Fibroblast of peridontal ligament (primary cell): Measurements from ENCODE around the gene HOTAIR.

Experiments used
- DNase-seq: peaks from one replicate; pipeline ENCODE4 v3.0.0-alpha.2; 2010; ENCODE audit errors: extremely low read depth

Gene HOTAIR

DNA sequence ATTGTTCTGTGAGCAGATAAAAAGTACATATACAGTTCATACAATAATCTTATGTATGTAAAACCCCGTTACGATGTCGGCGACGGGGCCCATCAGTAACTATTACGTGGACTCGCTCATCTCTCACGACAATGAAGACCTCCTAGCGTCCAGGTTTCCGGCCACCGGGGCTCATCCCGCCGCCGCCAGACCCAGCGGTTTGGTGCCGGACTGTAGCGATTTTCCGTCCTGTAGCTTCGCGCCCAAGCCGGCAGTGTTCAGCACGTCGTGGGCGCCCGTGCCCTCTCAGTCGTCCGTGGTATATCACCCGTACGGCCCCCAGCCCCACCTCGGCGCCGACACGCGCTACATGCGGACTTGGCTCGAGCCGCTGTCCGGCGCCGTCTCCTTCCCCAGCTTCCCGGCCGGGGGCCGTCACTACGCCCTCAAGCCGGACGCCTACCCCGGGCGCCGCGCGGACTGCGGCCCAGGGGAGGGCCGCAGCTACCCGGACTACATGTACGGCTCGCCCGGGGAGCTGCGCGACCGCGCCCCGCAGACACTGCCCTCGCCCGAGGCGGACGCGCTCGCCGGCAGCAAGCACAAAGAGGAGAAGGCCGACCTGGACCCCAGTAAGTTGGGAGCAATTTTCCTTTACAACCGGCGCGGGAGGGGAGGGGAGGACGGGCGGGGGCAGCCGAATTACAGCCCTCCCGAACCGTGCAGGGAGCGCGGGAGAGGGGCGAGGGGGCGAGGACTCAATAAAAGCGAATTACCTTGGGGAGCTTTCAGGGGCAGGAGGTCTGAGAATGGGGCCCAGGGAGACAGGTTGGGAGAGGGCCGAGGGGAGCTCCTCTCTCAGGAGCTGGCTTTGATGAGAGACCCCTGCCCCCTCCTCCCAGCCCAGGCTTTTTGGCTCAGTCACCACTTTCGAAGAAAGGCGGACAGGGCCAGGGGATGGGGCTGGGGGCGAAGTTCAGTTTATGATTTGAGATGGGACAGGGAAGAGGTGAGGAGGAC lies 25.7 kb upstream of the HOTAIR start, which contains the start of gene HOXC9:
HOXC9 (plus strand) TSS at position 46 of the 999 bp plus-strand sequence; CDS start at position 74, 28 bp downstream.
- DNase-seq = no peak

DNA sequence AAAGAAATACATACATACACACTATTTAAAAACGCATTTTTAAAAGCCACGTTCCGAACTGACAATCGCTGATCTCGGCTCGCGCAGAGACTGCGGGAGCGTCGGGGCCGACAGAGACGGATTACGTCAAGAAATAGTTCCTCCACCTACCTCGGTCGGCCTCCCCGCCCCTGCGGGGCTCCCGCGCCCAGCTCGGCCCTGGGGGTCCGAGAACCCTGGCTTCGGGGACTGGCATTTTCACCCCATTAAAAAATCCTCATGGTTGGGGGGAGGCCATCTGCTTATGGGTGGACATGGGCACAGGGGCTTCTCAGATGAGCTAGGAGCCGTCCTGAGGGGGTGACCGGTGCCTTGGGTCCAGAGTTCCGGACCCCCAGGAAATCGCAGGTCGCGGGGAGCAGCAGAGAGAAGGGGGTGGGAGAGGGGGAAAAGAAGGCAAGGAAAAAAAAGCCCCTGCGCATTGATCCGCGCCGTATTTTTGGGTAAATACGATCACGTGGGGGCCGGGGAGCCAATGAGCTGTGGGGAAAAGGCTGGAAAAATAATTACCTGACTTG lies 24.9 kb upstream of the HOTAIR start:
- no peak for DNase-seq

DNA sequence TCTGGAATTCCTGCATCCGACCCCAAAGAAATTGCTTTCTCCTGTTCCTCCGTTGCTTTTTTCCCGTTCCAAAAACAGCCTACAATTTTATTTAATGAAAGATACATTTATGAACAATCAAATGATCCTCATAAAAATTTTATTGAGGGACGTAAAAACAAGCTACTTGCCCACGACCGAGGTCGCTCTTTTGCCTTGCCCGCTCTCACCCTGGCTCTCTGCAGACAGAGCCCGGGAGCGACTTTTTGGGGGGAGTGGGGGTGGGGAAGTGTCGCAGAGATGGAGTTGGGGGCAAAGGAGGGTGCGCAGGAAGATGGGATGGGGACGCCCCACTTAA lies 24.1 kb upstream of the HOTAIR start:
- DNase-seq = no peak

DNA sequence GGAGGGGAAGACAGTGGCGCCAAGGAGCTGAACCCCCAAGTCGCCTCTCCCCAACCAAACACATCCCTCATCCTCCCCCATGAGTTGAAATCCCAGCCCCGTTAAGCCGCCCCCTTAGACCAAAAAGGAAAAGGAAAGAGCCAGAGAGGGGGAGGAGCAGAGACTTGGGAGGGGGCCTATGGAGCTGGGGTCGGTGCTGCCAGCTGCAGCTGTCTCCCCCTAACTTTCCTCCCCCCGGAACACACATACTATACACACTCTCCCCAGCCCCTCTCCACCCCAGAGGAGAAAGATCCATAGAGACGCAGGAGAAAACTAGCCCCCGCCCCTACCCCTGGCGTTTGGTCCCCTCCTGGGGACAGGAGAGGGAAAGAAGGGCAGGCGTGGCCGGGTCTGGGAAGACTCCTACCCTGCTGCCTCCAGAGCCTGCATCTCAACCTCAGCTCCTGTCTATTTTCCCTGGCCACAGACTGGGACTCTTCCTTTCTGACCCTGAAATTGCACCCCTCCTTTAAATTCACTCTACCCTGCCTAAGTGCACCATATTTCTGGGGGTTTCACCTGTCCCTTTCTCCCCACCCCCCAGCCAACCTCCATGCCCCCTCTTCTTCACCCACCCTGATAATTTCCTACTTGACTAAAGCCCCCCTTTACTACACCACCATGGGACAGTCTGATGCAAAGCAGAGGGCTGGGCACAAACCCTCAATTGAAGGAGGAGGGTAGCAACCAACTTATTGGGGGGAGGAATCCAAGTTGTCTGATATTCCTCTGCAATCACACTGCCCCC lies 23.6 kb upstream of the HOTAIR start:
- DNase-seq = no peak

DNA sequence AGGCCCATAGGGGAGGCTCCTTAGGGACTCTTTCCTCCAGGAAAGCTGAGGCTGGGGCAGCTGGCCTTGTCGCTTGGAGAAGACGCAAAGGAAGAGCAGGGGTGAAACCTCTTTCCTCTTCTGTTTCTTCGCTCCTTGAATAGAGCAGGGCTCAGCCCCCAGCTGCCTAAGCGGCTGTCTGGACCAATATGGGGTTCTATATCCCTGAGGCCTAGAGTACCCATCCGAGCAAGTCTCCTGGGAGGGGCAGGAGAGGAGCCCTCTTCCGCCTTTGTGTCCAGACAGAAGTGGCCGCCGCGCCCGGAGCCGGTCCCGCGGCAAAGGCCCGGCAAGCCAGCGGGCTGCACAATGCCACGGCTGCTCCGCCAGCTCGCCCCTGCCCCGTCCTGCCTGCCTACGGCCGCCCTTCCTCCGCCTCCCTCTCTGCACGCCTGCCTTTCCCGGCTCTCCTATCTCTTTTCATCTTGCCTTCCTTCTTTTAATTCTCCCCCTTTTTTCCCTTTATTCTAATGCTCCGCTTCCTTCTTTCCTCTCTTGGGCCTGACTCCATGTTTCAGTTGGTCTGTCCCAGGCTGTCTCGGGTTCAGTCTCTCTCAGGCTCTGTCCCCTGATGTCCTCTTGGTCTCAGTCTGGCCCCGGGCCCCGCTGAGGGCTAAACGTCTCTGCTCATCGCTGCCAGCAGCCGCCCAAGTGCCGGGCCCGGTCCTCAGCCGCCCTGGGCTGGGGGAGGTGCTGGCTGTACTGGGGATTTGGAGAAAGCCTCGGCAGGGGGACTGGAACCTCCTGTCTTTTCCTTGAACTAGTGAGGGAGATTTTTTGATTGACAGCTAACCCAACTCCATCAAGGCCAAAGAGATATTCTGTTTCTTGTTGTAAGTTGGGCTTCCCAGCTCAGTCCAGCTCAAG lies 22.7 kb upstream of the HOTAIR start:
- no peak for DNase-seq

DNA sequence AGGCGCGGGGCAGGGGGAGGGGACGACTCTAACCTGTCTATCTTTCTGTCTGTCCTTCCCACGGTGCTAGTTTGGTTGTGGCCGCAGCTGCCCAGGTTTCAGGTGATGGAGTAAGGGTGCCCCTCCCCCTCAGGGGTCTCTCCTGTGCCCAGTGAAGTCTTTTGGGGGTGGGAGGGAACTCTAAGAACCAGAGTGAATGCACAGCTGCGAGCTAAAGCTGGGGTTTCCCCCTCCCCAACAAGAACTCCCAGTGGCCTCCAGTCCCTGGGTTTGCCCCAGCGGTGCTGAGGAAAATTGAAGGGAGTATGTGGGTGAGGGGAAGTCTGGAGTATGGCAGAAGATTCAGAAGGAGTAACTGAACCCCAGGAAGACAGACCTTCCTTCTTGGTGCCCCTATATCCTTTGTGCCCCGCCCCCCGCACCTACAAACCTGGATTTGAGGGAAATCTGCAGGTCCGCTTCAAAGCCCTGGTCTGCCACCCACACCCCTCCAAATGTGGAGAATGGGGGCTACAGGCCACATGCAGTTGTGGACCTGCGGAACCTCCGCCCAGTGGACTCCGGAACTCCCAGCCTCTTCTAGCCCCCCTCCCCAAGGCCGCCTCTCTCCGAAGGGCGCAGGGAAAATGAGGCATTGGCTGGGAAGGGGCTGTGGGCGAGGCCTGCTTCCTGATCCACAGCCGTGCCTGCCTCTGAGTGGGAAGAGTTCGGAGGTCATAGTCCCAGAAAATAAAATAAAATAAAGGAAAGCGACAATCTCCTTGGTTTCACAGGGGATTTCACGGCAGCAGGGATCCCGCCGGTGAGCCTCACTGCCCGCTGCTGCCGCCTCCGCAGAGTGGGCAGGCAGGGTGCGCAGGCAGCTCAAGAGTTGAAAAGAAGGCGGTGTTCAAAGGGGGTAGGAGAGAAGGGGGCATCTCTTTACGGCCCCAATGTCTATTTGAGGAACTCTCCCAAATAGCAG lies 21.8 kb upstream of the HOTAIR start:
- no peak for DNase-seq

DNA sequence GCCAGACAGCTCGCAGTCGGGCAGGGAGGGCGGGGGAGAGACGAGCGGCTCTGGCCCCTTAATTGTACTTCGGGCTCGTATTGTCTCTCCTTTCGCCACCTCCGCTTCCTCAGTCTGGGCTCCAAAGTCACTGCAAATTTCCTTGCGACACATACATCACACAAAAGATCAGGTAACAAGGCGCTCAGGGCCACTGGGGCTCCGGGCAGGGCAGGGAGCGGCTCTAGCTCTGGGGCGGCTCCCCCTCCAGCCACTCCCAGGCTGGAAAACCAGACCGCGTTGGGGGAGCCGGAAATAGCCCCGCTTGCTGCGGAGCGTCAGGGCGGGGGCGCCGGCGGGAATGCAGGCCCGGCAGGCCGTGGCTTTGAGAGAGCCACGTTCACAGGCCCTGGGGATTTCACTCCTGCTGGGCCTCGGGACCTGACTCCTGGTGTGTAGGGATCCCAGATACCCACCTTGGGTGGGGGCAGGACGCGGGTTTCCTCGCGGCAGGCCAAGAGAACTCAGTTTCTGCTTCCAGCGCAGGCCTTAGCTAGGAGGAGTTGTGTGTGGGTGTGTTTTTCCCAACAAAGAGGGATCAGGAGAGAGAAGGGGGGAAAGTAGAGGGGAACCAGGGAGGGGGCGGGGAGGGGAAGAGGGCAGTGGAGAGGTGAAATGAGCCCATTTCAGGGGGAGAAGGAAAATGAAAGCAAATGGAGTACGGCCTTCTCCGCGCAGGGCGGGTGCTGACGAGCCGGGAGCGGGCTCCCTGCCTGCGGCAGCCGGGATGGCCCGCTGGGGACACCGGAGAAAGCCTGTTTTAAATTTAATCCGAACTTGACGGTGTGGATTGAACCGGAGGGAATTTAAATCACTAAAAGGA lies 20.9 kb upstream of the HOTAIR start:
- DNase-seq = no peak

DNA sequence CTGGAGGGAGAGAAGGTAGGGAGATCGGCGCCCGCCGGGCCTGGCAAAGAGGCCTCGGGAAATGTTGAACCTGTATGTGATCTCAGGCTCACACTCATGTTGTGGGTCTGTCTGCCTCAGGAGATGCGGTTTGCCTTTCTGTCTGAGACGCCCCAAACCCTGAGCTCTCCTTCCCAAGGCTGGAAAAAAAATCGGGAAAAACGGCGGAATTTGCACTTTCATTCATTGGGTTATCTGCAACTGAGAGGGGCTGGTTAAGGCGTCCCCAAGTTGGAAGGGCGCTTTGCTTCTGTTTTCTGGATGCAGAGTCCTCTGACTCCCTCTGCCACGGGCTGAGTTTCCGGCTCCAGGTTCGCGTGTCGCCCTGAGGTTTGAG lies 20.2 kb upstream of the HOTAIR start:
- DNase-seq = no peak

DNA sequence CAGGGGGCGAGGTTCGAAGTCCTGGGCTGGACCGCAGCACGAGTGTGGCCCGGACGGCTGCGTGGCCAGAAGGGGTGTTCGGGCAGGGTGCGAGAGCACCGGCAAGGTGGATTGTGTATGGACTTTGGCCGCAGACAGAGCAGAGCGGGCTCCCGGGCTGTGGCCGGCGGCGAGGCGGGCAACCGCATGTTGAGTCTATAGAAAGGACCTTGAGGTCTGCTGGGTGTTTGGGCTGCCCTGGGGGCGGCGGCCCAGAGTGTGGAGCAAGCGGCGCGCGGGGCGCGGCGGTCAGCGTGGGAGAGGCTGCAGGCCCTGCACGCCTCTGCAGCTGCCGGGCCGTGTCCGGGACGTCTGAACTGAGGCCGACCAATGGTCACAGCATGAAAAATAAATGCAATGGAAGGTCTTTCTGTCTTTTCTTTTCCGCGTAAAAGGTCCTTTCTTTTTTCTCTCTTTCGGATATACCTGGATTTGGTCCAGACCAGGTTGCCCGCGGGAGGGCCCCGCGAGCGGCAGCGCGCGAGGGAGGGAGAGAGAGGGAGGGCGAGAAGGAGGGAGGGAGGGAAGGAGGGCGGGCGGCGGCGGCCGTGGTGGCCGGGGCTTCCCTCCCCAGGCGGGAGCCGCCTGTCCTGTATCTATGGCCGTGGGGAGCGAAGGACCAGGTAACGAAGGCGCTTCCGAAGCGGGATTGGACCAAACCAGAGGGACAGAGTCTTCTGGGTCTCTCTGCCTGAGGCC lies 19.7 kb upstream of the HOTAIR start:
- no peak for DNase-seq

DNA sequence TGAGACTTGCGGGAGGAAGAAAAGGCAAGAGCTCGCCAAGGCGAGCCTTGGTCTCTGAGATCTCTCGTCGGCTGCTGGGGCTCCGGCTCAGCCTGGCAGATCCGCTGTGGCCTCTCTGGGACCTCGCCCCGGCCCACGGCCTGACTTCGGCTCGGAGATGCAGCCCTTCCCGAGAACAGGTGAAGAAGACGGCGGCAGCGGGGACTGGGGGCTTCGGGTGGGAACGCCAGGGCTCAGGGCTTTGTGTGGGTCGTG lies 19.2 kb upstream of the HOTAIR start:
- no peak for DNase-seq

DNA sequence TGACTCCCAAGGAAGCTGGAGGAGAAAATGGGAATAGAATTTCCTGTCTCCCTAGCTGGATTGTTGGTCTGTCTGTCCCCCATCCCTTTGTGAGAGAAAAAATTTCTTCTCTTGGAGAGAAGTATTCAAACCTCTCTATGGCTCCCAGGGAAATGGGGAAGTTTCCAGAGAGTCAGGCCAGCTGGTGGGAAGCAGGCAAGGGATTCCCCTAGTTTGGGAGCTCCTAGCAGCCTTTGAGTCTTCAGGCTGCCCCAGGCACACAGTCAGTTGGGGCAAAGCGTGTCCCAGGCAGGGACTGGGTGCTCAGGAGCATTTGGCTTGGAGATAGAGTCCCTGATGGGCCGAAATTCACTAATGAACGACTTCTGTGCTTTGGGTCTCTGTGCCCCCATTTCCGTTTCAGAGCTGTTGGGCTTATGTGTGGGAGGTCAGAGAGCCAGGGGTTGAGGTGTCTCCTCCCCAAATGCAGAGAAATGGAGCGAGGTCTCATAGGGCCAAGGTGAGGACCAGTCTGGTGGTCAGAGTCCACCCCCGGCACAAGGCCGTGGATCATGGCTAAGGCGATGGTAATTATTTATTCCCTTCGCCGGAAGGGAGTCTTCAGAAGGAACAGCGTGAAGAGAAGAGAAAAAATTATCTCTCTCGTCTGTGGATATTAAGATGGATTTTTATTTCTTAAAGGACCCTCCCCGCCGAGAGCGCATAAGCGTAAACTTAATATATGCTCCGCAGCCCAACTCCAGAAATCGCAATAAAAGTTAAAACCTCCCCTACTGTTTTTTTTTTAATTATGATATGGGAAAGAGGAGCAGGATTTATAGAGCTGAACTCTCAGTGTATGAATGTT lies 18.6 kb upstream of the HOTAIR start:
- no peak for DNase-seq

DNA sequence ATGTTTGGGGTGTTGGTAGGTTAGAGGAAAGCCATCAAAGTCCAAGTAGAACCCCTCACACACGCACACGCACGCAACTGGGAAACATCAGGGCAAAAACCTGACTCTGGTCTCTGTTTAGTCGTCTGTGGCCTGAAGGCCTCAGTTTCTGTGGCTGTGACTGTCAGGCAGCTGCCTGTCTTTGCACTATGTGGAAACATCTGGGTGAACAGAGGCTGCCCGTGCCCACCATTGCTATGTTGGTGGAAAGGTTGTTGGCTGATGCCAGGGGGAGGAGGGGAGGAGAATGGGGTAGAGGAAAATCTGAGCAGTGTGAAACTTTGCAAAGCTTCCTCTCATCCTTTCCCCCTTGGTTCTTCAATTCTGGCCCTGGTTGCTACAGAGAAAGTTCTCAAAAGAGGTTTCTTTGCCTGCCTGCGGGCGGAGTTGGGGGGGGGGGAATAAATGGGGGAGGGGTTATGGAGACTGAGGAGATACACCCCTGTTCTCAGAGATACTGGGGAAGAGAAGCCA lies 17.7 kb upstream of the HOTAIR start:
- DNase-seq = no peak

DNA sequence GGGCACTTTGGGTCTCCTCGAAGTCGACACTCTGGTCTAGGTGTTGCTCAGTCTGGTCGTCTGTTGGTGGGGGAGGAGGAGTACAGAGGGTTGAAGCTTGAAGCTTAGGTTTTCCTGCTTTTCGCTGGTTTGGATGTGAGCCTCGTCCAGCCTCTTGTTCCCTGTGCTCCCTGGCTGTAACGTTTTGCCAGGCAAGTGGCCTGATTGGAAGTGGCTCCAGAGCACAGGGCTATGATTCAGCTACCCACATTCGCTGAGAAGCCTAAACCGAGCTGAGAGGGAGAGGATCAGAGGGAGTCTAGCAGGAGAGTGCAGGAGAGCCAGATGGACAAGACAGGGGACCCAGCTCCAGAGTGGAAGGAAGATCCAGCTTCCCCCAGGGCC lies 16.3 kb upstream of the HOTAIR start:
- DNase-seq = no peak

DNA sequence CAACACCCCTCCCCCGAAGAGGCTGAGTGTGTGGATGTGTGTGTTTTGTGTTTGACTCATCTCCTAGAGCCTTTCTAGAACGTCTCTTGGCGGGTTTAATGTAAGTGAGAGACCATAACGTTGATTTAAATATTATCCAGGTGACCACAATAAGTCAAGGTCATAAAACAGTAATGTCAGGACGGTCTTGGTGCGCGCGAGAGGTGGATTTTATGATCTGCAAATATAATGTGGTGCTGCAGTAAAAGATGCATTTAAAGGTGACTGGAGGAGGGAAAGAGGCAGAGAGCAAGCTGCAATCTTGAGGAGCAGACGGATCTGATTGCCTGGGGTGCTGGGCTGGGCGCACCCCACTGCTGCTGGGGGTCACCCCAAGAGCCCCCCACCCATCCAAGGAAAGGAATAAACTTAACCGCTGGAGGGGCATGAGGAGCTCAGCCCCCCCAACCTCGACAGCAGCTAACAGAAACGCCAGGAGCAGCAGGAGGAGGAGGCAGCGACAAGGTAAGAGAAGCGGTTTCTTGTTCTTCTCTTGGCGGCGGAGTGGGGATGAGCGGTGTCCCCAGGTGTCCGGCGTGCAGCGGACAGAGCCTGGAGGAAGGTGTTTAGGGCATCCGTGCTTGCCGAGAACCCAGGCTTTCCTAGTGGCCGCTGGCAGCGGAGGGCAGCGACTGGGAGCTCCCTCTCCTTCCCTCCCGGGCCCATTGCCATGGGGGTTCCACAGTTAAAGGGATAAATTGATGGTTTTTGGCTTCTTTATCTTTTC lies 15.7 kb upstream of the HOTAIR start:
- DNase-seq = no peak

DNA sequence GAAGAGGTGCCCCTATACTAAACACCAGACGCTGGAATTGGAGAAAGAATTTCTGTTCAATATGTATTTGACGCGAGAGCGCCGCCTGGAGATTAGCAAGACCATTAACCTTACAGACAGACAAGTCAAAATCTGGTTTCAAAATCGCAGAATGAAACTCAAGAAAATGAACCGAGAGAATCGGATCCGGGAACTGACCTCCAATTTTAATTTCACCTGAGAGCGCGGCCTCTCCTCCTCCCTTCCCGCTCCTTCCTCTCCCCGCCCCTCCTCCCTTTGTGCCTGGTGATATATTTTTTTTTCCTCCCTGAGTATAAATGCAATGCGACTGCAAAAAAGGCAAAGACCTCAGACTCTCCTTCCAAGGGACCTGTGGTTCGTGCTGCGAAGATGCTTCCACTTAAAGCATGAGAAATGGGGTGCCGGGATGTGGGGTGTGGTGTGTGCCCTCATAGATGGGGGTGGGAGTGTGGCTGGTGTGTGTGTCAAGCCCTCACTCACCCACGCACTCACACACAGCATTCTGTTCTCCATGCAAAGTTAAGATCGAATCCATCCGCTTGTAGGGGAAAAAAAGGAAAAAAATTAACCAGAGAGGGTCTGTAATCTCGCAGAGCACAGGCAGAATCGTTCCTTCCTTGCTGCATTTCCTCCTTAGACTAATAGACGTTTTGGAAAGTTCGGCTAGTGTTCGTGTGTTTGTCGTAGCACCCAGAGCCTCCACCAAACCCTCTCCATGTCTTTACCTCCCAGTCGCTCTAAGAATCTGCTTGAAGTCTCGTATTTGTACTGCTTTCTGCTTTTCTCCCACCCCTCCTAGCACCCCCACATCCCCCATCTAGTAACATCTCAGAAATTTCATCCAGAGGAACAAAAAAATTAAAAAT lies 14.7 kb upstream of the HOTAIR start:
- peak; percentile 15 for DNase-seq
